GM21825 (cell line): Measurements from ENCODE around the gene SYCN.
"Not testable (repeated sequence)": the region's sequence is repeated elsewhere in the genome, so short reads cannot be mapped to it uniquely, and the experiment has no call there.

Experiments used
- ATAC-seq: cut with Tn5 transposase; IDR thresholded peaks from one replicate; pipeline ENCODE4 v1.9.1; 2021; ENCODE audit warnings: mild to moderate bottlenecking, moderate library complexity; ENCODE audit not compliant: unreplicated experiment

SYCN gene

GRCh38 chr19:39230096-39230764, 26.2 kb upstream of the SYCN start:
- ATAC-seq = no peak

- no peak for ATAC-seq
These were observed 20.8 kb upstream of the SYCN start for GRCh38 chr19:39224910-39225309.

GRCh38 chr19:39223703-39224279, 19.7 kb upstream of the SYCN start:
- no peak for ATAC-seq

DNA sequence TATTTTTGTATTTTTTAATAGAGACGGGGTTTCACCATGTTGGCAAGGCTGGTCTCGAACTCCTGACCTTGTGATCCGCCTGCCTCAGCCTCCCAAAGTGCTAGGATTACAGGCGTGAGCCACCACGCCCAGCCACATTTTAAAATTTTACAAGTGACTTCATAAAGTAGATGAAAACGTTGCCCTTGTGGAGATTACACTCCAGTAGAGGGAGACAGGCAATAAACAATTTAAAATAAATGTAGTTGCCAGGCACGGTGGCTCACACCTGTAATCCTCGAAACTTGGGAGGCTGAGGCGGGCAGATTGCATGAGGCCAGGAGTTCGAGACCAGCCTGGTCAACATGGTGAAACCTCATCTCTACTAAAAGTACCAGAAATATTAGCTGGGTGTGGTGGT, 15.0 kb upstream of the SYCN start:
- not testable (repeated sequence) for ATAC-seq

- no peak for ATAC-seq
These were observed 14.4 kb upstream of the SYCN start for GRCh38 chr19:39218230-39219007.

DNA sequence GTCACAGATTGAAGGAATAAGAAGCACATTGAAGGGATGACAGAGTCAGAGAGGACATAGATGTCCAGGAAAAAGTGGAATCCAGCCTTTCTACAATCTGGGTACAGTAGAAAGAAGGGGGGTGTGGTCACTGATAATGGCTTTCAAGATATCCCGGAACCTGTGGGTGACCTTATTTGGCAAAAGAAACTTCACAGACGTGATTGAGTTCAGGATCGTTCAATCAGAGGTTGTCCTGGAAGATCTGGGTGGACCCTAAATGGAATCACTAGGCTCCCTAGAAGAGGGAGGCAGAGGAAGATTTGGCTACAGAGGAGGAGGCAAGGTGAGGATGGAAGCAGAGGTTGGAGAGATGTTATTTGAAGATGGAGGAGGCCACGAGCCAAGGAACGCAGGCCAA, 13.0 kb upstream of the SYCN start:
- no peak for ATAC-seq

- not testable (repeated sequence) for ATAC-seq
These were observed 11.3 kb upstream of the SYCN start for GRCh38 chr19:39215323-39215722.

GRCh38 chr19:39212375-39212742, 8.3 kb upstream of the SYCN start:
- ATAC-seq = no peak

DNA sequence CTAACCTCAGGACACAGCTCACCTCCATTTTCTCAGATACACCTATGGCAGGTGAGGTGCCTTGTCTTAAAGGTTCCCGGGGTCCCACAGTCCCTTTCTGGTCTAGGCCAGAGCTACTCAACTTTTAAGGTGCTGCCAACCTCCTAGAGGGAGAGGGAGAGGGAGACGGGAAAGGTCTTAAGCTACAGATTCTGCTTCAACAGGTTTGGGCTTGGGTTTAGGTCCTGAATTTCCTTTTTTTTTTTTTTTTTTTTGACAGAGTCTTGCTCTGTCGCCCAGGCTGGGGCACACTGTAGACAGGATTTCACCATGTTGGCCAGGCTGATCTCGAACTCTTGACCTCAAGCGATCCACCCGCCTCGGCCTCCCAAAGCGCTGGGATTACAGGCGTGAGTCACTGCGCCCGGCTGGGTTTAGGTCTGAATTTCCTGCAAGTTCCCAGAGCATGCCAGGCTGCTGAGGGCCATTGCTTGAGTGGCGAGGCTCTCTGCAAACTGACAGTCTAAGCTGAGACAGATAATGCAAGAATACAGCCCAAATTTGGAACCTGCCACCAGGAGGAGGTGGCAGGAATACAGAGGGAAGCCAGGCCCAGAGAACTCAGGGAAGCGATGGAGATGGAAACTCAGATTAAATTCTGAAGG, 7.8 kb upstream of the SYCN start:
- ATAC-seq = no peak

DNA sequence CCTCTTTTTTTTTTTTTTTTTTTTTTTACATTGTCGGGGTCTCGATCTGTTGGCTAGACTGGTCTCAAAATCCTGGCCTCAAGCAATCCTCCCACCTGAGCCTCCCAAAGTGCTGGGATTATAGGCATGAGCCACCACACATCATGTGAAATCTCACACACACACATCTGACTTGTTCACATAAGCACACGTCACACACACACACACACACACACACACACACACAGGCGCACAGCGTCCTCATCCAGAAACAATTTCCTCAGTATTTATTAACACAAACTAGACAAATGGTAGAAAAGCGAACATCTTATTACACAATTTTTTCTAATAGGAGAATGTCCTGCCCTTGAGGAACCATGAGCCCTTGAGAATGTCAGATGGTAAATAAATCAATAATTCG, 5.1 kb upstream of the SYCN start:
- no peak for ATAC-seq

- no peak for ATAC-seq
These were observed 4.2 kb upstream of the SYCN start for GRCh38 chr19:39208175-39208795.

DNA sequence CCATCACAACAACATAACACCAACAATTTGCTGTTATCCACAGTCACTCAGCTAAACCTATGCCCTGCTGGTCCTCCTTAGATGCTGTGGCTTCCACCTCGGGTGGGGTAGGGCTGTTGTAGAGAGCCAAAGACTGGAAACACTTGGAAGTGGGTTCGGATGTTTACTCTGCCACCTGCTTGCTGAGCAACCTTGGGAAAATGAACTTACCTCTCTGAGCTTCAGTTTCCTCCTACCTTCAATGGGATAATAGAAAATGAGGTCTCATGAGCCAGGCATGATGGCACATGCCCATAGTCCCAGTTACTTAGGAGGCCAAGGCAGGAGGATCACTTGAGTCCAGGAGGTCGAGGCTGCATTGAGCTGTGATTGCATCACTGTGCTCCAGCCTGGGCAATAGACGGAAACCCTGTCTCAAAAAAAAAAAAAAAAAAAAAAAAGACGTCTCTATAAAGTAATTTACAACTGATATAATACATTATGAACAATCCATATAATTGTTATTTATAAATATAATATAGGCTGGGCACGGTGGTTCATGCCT, 3.3 kb upstream of the SYCN start:
- no peak for ATAC-seq

GRCh38 chr19:39206122-39206521, 2.1 kb upstream of the SYCN start:
- ATAC-seq = no peak

DNA sequence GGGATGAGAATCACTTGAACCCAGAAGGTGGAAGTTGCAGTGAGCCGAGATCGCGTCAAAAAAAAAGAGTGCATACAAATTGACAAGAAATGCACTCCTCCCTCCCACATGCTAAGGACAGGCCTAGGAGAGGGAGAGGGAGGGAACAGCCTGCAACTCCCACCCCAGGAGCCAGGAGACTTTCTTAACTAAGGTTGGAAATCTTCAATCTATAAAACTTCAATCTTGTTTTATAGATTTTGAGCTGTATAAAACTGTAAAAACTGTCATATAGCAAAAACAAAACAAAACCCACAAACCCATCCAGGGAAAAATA, 1.3 kb upstream of the SYCN start:
- no peak for ATAC-seq

DNA sequence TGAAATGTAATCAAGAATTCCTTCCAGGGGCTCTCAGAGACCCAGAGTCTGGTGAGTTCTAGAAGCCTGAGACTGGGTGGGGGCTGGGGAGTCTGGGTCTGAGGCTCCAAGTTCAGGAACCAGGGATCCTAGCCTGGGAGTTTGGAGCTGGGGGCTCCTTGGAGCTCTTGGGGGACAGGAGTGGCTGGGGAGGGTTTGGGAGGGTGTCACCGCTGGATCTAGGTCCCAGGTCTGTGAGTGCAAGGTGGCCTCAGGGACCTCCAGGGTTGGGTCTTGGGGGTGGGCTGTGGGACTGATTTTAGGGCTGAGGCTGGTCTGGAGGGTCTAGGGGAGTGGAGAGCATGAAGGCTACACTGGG, 1.1 kb downstream of the SYCN start:
- ATAC-seq = no peak

GRCh38 chr19:39200803-39201115, 3.3 kb downstream of the SYCN start:
- no peak for ATAC-seq

GRCh38 chr19:39200066-39200802, 3.8 kb downstream of the SYCN start:
- ATAC-seq = no peak

GRCh38 chr19:39199025-39199424, 5.0 kb downstream of the SYCN start:
- ATAC-seq = no peak

- no peak for ATAC-seq
These were observed 6.3 kb downstream of the SYCN start for GRCh38 chr19:39197808-39198207.

DNA sequence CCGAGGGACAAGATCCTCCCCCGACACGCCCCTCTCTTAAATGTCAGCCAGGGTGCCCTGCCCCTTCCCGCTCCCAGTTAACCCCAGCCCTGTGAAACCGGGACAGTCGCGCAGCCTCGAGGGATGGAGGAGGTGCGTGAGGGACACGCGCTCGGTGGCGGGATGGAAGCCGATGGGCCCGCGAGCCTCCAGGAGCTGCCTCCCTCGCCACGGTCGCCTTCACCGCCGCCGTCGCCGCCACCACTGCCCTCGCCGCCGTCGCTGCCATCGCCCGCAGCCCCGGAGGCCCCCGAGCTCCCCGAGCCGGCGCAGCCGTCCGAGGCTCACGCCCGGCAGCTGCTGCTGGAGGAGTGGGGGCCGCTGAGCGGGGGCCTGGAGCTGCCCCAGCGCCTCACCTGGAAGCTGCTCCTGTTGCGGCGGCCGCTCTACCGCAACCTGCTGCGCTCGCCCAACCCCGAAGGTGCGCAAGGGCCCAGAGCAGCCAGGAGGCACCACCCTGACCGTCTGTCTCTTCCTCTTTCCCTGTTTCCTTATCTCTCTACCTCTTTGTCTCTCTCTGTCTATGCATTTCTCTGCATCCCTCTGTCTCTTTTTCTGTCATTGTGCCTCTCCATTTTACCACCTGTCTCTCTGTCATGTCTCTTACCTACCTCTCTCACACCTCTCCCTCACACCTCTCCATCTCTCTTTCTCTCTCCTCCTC, 7.1 kb downstream of the SYCN start, which contains the start of gene NCCRP1:
NCCRP1 (plus strand) TSS at position 105 of the 703 bp plus-strand sequence; CDS start at position 124, 19 bp downstream.
- ATAC-seq = no peak
